GM19351 (cell line): Measurements from ENCODE around the gene STX4.

Experiments
- ATAC-seq: cut with Tn5 transposase; IDR thresholded peaks from one replicate; pipeline ENCODE4 v1.9.1; 2021; ENCODE audit warnings: mild to moderate bottlenecking, moderate library complexity; ENCODE audit not compliant: unreplicated experiment

Gene STX4

DNA sequence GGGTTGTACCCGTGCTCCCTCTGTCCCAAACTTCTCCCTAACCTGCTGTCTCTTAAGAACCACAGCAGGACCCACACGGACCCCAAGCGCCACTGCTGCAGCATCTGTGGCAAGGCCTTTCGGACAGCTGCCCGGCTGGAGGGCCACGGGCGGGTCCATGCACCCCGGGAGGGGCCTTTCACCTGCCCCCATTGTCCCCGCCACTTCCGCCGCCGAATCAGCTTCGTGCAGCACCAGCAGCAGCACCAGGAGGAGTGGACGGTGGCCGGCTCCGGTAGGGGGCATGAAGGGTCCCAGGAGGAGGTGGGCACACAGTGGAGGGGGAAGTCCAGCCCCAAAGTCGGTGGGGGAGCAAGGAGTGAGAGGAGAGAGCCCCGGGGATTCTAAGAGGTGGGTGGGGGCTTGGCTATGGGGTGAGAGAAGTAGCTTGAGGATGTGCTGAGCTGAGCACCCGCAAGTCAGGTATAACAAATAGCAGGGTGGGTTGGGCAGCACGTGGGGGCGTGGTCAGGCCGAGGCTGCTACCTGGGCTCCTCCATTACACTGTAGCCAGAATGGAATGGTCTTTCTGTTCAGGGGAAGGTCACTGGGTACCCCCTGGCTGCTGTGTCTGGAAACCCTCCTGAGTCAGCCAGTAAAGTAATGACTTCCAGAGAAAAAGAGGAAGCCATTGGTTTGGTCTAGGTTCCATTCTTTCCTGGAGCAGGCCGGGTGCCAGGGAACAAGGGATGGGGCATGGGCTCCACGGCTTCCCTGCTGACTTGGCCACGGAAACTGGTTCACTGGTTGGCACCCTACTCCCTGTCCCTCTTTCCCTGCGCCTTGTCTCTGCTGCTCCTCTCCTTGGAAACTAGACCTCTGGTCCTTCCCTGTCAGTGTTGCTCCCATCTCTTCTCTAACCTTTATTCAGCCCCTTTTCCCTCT lies 48.3 kb downstream of the STX4 start:
- ATAC-seq: no peak

DNA sequence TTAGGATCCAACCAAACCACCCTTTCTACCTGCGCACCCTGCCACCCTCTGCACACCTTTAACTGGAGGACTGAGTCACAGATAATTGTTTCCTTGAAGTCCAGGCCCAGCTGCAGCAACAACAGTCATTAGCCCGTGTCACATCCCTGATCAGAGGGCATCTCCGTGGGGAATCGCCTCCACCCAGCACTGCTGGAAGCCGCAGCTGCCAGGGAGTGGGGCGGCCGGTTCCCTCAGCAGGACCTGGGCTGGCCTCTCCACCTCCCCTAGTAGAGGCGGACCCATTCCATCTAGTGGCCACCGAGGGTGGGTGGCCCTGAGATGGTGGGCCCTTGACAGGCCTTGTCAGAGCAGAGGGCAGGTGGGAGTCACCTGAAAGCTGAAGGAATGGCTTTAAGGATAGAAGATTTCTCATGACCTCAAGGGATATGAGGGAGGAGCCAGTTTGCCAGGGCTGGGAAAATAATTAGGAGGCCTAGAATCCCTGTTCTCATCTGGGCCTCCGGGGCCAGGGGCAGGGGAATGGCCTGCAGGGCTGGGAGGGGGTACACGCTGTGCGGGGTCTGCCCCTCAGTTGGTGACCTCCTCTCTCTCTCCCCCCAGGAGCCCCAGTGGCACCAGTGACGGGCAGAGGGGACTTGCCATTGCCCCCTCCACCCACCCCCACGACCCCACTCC lies 49.1 kb downstream of the STX4 start:
- no peak for ATAC-seq

DNA sequence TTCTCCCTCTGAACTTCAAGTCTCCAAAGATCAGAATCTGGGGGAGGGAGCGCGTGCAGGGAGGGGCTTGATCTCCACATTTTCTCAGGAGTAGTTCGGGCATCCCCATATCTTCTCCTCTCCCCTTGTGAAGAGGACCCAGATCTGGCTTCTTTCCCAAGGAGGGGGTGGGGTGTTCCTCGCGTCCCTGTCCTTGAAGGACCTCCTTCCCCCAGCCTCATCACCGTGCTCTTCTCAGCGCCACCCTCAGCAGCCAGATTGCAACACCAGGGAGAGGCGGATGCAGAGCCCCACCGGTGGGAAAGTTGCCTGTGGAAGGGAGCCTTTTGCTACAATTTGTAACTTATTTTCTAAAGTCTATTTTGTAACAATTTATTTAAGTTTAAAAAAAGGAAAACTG lies 49.7 kb downstream of the STX4 start:
- no peak for ATAC-seq

- no peak for ATAC-seq
These were observed 50.2 kb downstream of the STX4 start for GRCh38 chr16:31083556-31083955.

DNA sequence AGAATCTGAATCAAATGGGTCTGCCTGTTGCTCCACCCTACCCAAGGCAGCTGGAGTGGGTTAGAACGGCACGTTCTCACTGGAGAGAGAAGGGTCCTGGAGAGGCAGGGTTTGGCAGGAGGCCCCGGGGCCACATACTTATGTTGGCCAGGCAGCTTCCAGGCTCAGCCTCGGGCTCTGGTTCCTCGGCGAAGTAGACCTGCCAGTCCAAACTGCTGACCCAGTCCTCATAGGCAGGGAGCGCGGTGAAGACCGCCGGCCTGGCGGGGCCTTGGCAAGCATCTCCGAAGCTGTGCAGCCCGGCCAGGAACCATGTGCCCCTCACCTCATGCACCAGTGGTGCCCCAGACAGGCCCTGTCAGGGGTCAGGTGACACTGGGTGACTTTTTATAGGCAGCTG lies 50.6 kb downstream of the STX4 start:
- ATAC-seq: no peak

GRCh38 chr16:31084584-31085302 lies 51.4 kb downstream of the STX4 start:
- ATAC-seq: no peak

- ATAC-seq: no peak
These were observed 52.1 kb downstream of the STX4 start for GRCh38 chr16:31085411-31085810.

DNA sequence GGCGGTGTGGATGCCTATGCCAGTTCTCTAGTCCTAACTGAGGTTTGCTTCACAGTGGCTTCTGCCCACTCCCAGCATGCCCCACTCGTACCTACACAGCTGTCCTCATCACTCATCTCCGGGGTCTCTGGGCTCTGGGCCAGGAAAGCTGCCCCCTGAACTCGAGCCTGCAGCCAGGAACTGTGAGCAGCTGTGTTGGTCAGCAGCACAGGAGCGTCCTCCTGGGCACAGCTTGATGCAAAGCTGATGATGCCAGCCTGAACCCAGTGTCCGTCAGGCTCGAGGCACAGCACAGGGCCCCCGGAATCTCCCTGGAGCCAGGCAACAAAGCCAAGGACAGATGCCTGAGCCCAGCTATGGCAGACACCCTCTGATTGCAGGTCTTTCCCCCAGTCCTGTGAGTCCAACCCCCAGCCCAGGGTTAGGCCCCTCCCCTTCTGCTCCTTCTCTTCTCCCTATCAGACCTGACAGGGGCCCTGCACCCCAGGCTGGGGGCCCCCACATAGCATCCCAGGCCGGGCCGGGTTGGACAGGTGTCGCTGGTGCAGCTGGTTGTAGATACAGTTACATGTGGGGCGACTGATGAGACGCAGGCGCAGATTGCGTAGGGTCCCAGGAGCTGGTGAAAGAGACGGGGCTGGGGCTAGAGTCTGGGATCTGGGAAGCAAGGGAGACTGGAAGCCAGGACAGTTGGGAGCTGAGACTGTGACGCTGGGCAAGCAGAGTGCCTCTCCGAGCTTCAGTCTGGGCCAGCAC lies 52.7 kb downstream of the STX4 start:
- no peak for ATAC-seq

GRCh38 chr16:31086629-31086906 lies 53.2 kb downstream of the STX4 start:
- no peak for ATAC-seq

DNA sequence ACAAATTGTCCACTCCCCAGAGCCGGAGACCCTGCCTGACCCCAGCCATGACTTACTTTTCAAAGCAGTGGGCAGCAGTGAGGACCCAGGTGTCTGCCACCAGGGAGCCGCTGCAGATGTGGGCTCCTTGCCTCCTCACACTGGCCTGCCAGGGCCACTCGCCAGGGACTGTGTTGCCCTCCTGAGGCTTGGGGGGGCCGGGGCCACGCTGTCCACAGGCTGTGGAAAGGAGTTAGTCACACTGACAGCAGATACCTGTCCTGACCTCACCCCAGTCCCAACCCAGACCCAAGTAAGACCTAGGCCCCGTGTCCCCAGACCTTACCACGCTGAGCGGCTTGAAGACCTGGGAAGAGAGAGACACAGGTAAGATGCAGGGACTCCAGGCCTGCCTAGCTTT lies 54.1 kb downstream of the STX4 start:
- ATAC-seq: no peak

GRCh38 chr16:31087971-31088370 lies 54.6 kb downstream of the STX4 start:
- ATAC-seq: no peak

- ATAC-seq: no peak
These were observed 55.3 kb downstream of the STX4 start, which contains the start of gene PRSS53 for GRCh38 chr16:31088459-31089183. Gene PRSS53 (minus strand): TSS chr16:31088943. CDS start chr16:31088809, 134 bp downstream.

GRCh38 chr16:31089199-31089598 lies 55.8 kb downstream of the STX4 start:
- no peak for ATAC-seq
